Upper lobe of right lung (tissue), 1 donor: ENCODE measurements around the gene IGSF21. TPM values are rescaled to one million over a fixed set of nuclear protein-coding genes. Genes with fewer than 3 reads are reported as not detected.

Experiments used
- ATAC-seq: fragments of 200-7000 bp; cut with Tn5 transposase; one replicate; pipeline ENCODE4 v1.9.1; 2020; ENCODE audit warnings: mild to moderate bottlenecking, moderate library complexity
- DNase-seq: peaks from one replicate; pipeline ENCODE4 v3.0.0-alpha.2; 2020
- H3K27ac ChIP-seq: fragments of 200-600 bp; one replicate; pipeline ENCODE4 v1.8.0; 2022
- H3K27me3 ChIP-seq: fragments of 200-600 bp; one replicate; pipeline ENCODE4 v1.8.0; 2022; ENCODE audit warnings: mild to moderate bottlenecking
- H3K36me3 ChIP-seq: fragments of 200-600 bp; one replicate; pipeline ENCODE4 v1.8.0; 2022
- H3K4me1 ChIP-seq: fragments of 200-600 bp; one replicate; pipeline ENCODE4 v1.8.0; 2022
- H3K4me3 ChIP-seq: fragments of 200-600 bp; one replicate; pipeline ENCODE4 v1.8.0; 2022; ENCODE audit warnings: mild to moderate bottlenecking
- H3K9me3 ChIP-seq: fragments of 200-600 bp; one replicate; pipeline ENCODE4 v1.8.0; 2022
- intact Hi-C: fragments of 100-400 bp; cut with DNase I; formaldehyde crosslinking; loops from one replicate; pipeline ENCODE4 v1.11.0; 2022
- total RNA-seq: library from RNA; stranded (reverse); fragmentation: NEBNext Ultra II Directional; extraction: Animal tissue kit (Norgen Biotek cat#: 25700); gene quantifications from one replicate; pipeline ENCODE4 v1.2.1, GENCODE V29; 2021
- TF ChIP-seq, protein P1 (sequence below): fragments of 200-600 bp; IDR thresholded peaks from one replicate; pipeline ENCODE4 v1.8.0; 2022; ENCODE audit warnings: antibody characterized with exemption
- donor health status: DM: no; HTN: yes; CAD: no; lungs with severe emphysema.

The IGSF21 gene
- total RNA-seq, 1 donor from 2014 or later: 3.2 TPM

DNA sequence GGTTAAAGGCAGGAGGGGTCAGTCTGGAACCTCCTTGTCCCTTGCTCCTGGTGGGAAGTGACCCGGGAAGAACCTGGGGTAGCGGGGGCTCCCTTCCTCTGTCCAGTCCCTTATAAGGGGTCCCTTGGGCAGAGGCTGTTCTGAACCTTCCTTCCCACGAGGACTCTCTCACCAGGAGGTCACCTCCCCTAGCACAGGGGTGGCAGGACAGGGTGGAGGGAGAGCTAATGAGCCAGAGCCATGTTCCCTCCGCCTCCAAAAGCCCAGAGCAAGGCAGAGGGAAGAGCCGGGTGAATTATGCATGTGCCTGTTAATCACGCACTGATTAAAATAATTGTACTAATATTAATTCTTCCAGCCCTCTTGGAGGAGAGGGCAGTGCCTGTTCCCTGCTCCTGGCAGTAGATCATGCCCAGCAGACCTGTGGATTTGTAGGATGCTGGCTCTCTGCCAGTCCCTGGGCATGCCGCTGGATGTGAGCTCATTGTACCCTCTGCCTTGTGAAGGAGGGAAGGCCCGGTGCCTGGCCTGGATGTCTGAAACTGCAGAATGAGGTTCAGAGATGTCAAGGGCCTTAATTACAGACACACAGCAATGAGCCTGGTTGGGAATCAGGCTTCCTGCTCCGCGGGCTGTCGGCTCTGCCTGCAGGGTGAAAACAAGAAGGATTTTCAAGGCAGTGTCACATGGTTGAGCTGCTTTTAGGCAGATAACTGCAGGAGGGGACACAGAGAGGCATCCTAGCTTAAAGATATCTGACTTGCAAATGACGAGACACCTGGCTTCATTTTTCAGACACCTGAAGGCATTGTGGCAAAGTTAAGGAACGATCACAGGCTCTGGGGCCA lies 68.2 kb downstream of the IGSF21 start:
- Histone ChIP-seq H3K4me1 (no peaks in the 10 kb centered on the region), H3K4me3 (no peak overlapping the region), H3K36me3 (no peaks in the 10 kb centered on the region), H3K27me3 (peaks cover 33% of the 10 kb centered on the region), H3K9me3 (no peaks in the 10 kb centered on the region), H3K27ac (no peak overlapping the region)
- ATAC-seq (no peak), DNase-seq (no peak)
- TF ChIP-seq, protein P1, sequence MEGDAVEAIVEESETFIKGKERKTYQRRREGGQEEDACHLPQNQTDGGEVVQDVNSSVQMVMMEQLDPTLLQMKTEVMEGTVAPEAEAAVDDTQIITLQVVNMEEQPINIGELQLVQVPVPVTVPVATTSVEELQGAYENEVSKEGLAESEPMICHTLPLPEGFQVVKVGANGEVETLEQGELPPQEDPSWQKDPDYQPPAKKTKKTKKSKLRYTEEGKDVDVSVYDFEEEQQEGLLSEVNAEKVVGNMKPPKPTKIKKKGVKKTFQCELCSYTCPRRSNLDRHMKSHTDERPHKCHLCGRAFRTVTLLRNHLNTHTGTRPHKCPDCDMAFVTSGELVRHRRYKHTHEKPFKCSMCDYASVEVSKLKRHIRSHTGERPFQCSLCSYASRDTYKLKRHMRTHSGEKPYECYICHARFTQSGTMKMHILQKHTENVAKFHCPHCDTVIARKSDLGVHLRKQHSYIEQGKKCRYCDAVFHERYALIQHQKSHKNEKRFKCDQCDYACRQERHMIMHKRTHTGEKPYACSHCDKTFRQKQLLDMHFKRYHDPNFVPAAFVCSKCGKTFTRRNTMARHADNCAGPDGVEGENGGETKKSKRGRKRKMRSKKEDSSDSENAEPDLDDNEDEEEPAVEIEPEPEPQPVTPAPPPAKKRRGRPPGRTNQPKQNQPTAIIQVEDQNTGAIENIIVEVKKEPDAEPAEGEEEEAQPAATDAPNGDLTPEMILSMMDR: no peak
- intact Hi-C loops: no loop called here

DNA sequence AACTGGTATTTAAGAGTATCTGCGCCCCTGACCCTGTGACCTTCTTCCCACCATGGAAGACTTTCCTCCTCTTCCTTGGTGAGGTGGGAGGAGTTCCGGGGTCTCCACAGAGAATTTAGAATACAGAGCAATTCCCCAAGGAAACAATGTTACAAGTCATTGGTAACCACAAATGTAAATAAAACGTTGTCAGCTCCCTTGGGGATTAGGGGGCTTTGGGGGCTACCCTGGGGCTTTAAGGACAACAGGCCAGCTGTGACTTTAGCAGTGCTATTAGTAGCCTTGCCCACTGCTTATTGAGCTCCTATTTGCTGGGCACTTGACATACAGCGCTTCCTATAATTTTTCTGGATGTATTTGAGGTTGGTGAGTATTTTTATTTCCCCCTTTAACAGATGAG lies 69.0 kb downstream of the IGSF21 start:
- Histone ChIP-seq H3K27me3 (peaks cover 33% of the 10 kb centered on the region), H3K36me3 (no peaks in the 10 kb centered on the region), H3K9me3 (no peaks in the 10 kb centered on the region), H3K4me1 (no peaks in the 10 kb centered on the region), H3K4me3 (no peak overlapping the region), H3K27ac (no peak overlapping the region)
- no peak for DNase-seq
- TF ChIP-seq, protein P1: no peak
- no peak for ATAC-seq
- intact Hi-C loops: no loop called here

DNA sequence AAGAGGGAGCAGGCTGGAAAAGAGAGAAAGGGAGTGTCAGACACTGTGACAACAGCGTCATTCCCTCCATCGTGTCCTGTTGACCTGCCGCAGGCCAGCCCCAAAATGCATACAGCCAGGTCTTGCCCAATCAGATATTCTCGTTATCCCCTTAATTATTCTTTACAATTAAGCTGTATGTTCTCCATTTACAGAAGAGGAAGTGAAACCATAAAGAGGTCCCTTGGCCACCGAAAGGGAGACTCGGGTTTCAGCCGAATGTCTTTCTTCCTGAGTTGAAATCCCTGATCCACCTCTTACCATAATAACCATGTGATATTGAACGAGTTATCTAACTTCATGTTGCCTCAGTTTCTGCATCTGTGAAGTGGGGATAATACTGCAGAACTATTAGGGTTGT lies 70.5 kb downstream of the IGSF21 start:
- Histone ChIP-seq H3K36me3 (no peaks in the 10 kb centered on the region), H3K4me1 (no peaks in the 10 kb centered on the region), H3K27me3 (peaks cover 33% of the 10 kb centered on the region), H3K27ac (no peak overlapping the region), H3K9me3 (no peaks in the 10 kb centered on the region), H3K4me3 (no peak overlapping the region)
- TF ChIP-seq, protein P1: no peak
- ATAC-seq: no peak
- no peak for DNase-seq
- intact Hi-C loops: no loop called here

DNA sequence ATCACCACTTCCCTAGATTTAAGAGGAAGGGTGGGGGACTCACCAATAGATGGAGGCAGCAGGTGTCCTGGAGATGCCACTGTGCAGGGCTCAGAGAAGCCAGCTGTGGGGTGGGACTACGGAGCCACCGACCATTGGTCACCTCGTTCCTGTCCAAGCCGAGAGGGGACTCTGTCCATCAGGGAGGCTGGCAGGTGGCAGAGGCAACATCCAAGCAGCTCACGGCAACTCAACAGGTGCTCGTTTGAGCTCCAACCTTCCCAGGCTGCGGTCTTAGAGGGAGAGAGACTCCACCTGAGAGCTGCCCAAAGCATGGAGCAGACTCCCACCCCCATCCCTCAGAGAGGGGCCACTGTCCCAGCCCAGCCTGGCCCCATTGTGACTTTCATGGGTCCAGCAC lies 71.4 kb downstream of the IGSF21 start:
- intact Hi-C loops: no loop called here
- peaks cover 33% of the 10 kb centered on the region for H3K27me3 ChIP-seq
- no peak for ATAC-seq
- no peak for DNase-seq
- H3K27ac ChIP-seq: no peak overlapping the region
- no peaks in the 10 kb centered on the region for H3K36me3 ChIP-seq
- no peaks in the 10 kb centered on the region for H3K4me1 ChIP-seq
- TF ChIP-seq, protein P1: no peak
- H3K9me3 ChIP-seq: no peaks in the 10 kb centered on the region
- H3K4me3 ChIP-seq: no peak overlapping the region

DNA sequence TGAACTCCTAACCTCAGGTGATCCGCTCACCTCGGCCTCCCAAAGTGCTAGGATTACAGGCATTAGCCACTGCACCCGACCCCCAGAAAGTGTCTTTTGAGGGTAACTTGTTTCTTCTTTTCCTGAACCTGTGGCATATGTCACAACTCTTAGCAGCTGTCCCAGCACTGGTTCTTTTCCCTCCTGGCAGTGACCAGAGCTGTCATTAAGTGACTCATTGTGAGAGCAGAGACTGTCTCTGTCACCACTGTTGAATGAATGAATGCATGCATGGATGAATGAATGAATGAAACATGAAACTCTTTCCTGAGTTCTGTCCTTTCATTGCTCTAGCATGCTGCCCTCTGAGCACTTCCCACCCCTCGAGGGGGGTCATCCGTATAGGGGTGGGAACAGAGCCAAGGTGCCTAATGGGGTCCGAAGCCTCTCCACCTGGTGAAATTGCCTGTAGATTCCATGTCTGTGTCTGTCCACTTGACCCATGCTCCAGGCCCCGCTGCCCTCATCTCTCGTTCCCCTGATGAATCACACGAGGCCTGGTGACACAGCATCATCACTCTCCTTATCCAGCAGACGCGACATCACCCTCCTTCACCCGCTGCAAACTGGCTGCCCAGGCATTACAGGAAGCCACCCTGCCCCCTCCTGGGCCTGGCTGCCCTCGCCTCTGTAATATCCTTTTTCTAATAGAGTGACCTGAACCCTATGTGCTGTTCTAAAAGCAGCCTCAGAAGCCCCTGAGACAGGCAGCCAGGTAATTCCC lies 75.0 kb downstream of the IGSF21 start:
- Histone ChIP-seq H3K9me3 (no peaks in the 10 kb centered on the region), H3K4me1 (no peaks in the 10 kb centered on the region), H3K36me3 (no peaks in the 10 kb centered on the region), H3K4me3 (no peak overlapping the region), H3K27ac (no peak overlapping the region), H3K27me3 (peaks cover 18% of the 10 kb centered on the region)
- ATAC-seq (peak; percentile 48), DNase-seq (no peak)
- intact Hi-C loops: no loop called here
- TF ChIP-seq, protein P1: no peak
